Activated CD8-positive, alpha-beta T cell treated with anti-CD3 and anti-CD28 coated beads, Interleukin-2, amount 10 ng/mL, durations not matched to agents 7 days and 5 days (primary cell): ENCODE results near the gene PTPN14. TPM values are rescaled to one million over a fixed set of nuclear protein-coding genes. Genes with fewer than 3 reads are reported as not detected.

Source experiments
- ATAC-seq: fragments of 150-1000 bp; cut with Tn5 transposase; one replicate; pipeline ENCODE4 v1.10.0; 2021; ENCODE audit warnings: moderate library complexity
- CTCF ChIA-PET: fragments of 350-600 bp; sonication (Branson Sonifier 250); formaldehyde crosslinking; loops from one replicate; lab custom pipeline; 2021; ENCODE audit warnings: antibody characterized with exemption; lab: Charles Lee
- POLR2A ChIA-PET: fragments of 350-600 bp; sonication (Branson Sonifier 250); formaldehyde crosslinking; loops from one replicate; lab custom pipeline; 2021; ENCODE audit warnings: antibody characterized with exemption; lab: Charles Lee
- DNase-seq: peaks from one replicate; pipeline ENCODE4 v3.0.0-alpha.2; 2020
- H3K27ac Mint-ChIP-seq: one replicate; pipeline ENCODE4 v1.8.0; 2021; ENCODE audit warnings: mild to moderate bottlenecking, mixed read lengths
- H3K27me3 Mint-ChIP-seq: one replicate; pipeline ENCODE4 v1.8.0; 2021; ENCODE audit warnings: low read depth, mixed read lengths
- H3K36me3 Mint-ChIP-seq: one replicate; pipeline ENCODE4 v1.8.0; 2021; ENCODE audit warnings: low read depth, mixed read lengths
- H3K4me1 Mint-ChIP-seq: one replicate; pipeline ENCODE4 v1.8.0; 2021; ENCODE audit warnings: low read depth, mixed read lengths
- H3K4me3 Mint-ChIP-seq: one replicate; pipeline ENCODE4 v1.8.0; 2021; ENCODE audit warnings: mild to moderate bottlenecking, mixed read lengths
- H3K9me3 Mint-ChIP-seq: one replicate; pipeline ENCODE4 v1.8.0; 2022; ENCODE audit warnings: mixed read lengths; ENCODE audit not compliant: insufficient read depth
- total RNA-seq, 2 experiments: library from RNA; stranded (reverse); gene quantifications; one replicate each; pipeline ENCODE4 v1.2.3, GENCODE V29; 2021

The PTPN14 gene
- total RNA-seq, 2 experiments from 2014 or later, result 0.13 to 0.21 TPM

- POLR2A ChIA-PET, result no interaction called here
- Mint-ChIP-seq H3K27me3 (peaks cover 4% of the 10 kb centered on the region), H3K4me1 (no peaks in the 10 kb centered on the region), H3K9me3 (no peaks in the 10 kb centered on the region), H3K4me3 (no peak overlapping the region), H3K27ac (no peak overlapping the region), H3K36me3 (no peaks in the 10 kb centered on the region)
- no peak for ATAC-seq
- no peak for DNase-seq
- CTCF ChIA-PET, result interaction anchor here (1.7 to 3.0 kb wide), 2 partner anchors 50 to 257 kb away, joined by 3 to 13 read pairs; no protein-coding TSS in a partner anchor
Measured at GRCh38 chr1:214380986-214381695, 170.3 kb downstream of the PTPN14 start.

- H3K4me1 Mint-ChIP-seq, result no peaks in the 10 kb centered on the region
- ATAC-seq (no peak), DNase-seq (no peak)
- no peak overlapping the region for H3K4me3 Mint-ChIP-seq
- no peaks in the 10 kb centered on the region for H3K9me3 Mint-ChIP-seq
- H3K36me3 Mint-ChIP-seq, result no peaks in the 10 kb centered on the region
- CTCF ChIA-PET, result interaction anchor here (1.7 to 3.0 kb wide), 2 partner anchors 49 to 258 kb away, joined by 3 to 13 read pairs; no protein-coding TSS in a partner anchor
- POLR2A ChIA-PET, result no interaction called here
- peaks cover 4% of the 10 kb centered on the region for H3K27me3 Mint-ChIP-seq
- no peak overlapping the region for H3K27ac Mint-ChIP-seq
Measured at GRCh38 chr1:214380396-214380795, 171.0 kb downstream of the PTPN14 start.

GRCh38 chr1:214379236-214379970 lies 172.0 kb downstream of the PTPN14 start:
- H3K9me3 Mint-ChIP-seq, result no peaks in the 10 kb centered on the region
- no peaks in the 10 kb centered on the region for H3K36me3 Mint-ChIP-seq
- POLR2A ChIA-PET, result no interaction called here
- no peak for ATAC-seq
- H3K4me3 Mint-ChIP-seq, result no peak overlapping the region
- CTCF ChIA-PET, result interaction anchor here (1.7 to 3.0 kb wide), 2 partner anchors 48 to 259 kb away, joined by 3 to 13 read pairs; no protein-coding TSS in a partner anchor
- no peak overlapping the region for H3K27ac Mint-ChIP-seq
- peaks cover 7% of the 10 kb centered on the region for H3K27me3 Mint-ChIP-seq
- H3K4me1 Mint-ChIP-seq, result no peaks in the 10 kb centered on the region
- DNase-seq, result no peak

- Mint-ChIP-seq H3K9me3 (no peaks in the 10 kb centered on the region), H3K36me3 (no peaks in the 10 kb centered on the region), H3K27ac (no peak overlapping the region), H3K27me3 (peaks cover 12% of the 10 kb centered on the region), H3K4me3 (no peak overlapping the region), H3K4me1 (no peaks in the 10 kb centered on the region)
- ChIA-PET CTCF (no interaction called here), POLR2A (no interaction called here)
- ATAC-seq (no peak), DNase-seq (no peak)
Measured at GRCh38 chr1:214378492-214378891, 172.9 kb downstream of the PTPN14 start.

GRCh38 chr1:214377886-214378285 lies 173.5 kb downstream of the PTPN14 start:
- ChIA-PET POLR2A (no interaction called here), CTCF (no interaction called here)
- Mint-ChIP-seq H3K27ac (no peak overlapping the region), H3K36me3 (no peaks in the 10 kb centered on the region), H3K4me3 (no peak overlapping the region), H3K4me1 (no peaks in the 10 kb centered on the region), H3K9me3 (no peaks in the 10 kb centered on the region), H3K27me3 (peaks cover 12% of the 10 kb centered on the region)
- no peak for ATAC-seq
- DNase-seq, result no peak

- Mint-ChIP-seq H3K4me3 (no peak overlapping the region), H3K4me1 (no peaks in the 10 kb centered on the region), H3K27ac (no peak overlapping the region), H3K9me3 (no peaks in the 10 kb centered on the region), H3K36me3 (no peaks in the 10 kb centered on the region), H3K27me3 (peaks cover 12% of the 10 kb centered on the region)
- DNase-seq (no peak), ATAC-seq (no peak)
- ChIA-PET CTCF (no interaction called here), POLR2A (no interaction called here)
Measured at GRCh38 chr1:214377485-214377884, 173.9 kb downstream of the PTPN14 start.

GRCh38 chr1:214372092-214372491 lies 179.3 kb downstream of the PTPN14 start:
- H3K9me3 Mint-ChIP-seq, result no peaks in the 10 kb centered on the region
- ATAC-seq (no peak), DNase-seq (no peak)
- peaks cover 12% of the 10 kb centered on the region for H3K27me3 Mint-ChIP-seq
- CTCF ChIA-PET, result interaction anchor here (0.8 to 1.4 kb wide), 3 partner anchors 39 to 41 kb away, joined by 3 to 4 read pairs (median 3); no protein-coding TSS in a partner anchor
- POLR2A ChIA-PET, result no interaction called here
- H3K36me3 Mint-ChIP-seq, result no peaks in the 10 kb centered on the region
- H3K4me1 Mint-ChIP-seq, result no peaks in the 10 kb centered on the region
- no peak overlapping the region for H3K4me3 Mint-ChIP-seq
- H3K27ac Mint-ChIP-seq, result no peak overlapping the region

- no peaks in the 10 kb centered on the region for H3K9me3 Mint-ChIP-seq
- DNase-seq (no peak), ATAC-seq (no peak)
- ChIA-PET POLR2A (no interaction called here), CTCF (no interaction called here)
- H3K4me3 Mint-ChIP-seq, result no peak overlapping the region
- H3K36me3 Mint-ChIP-seq, result no peaks in the 10 kb centered on the region
- H3K4me1 Mint-ChIP-seq, result no peaks in the 10 kb centered on the region
- no peak overlapping the region for H3K27ac Mint-ChIP-seq
- H3K27me3 Mint-ChIP-seq, result peaks cover 12% of the 10 kb centered on the region
Measured at GRCh38 chr1:214370615-214371014, 180.8 kb downstream of the PTPN14 start.

- ChIA-PET CTCF (interaction anchor here (1.1 kb wide), 1 partner anchor 40 kb away, joined by 3 read pairs; no protein-coding TSS in a partner anchor), POLR2A (no interaction called here)
- peaks cover 11% of the 10 kb centered on the region for H3K27me3 Mint-ChIP-seq
Measured at GRCh38 chr1:214369364-214369763, 182.0 kb downstream of the PTPN14 start.

GRCh38 chr1:214367841-214368240 lies 183.6 kb downstream of the PTPN14 start:
- ATAC-seq (no peak), DNase-seq (no peak)
- no peak overlapping the region for H3K27ac Mint-ChIP-seq
- H3K9me3 Mint-ChIP-seq, result no peaks in the 10 kb centered on the region
- ChIA-PET POLR2A (no interaction called here), CTCF (no interaction called here)
- no peaks in the 10 kb centered on the region for H3K4me1 Mint-ChIP-seq
- H3K4me3 Mint-ChIP-seq, result no peak overlapping the region
- peaks cover 13% of the 10 kb centered on the region for H3K27me3 Mint-ChIP-seq
- no peaks in the 10 kb centered on the region for H3K36me3 Mint-ChIP-seq

More at GRCh38 chr1:214369364-214369763, 182.0 kb downstream of the PTPN14 start:
- DNase-seq (no peak), ATAC-seq (no peak)
- Mint-ChIP-seq H3K4me1 (no peaks in the 10 kb centered on the region), H3K4me3 (no peak overlapping the region), H3K36me3 (no peaks in the 10 kb centered on the region), H3K27ac (no peak overlapping the region), H3K9me3 (no peaks in the 10 kb centered on the region)

- CTCF ChIA-PET, result no interaction called here
- no peak overlapping the region for H3K27ac Mint-ChIP-seq
- POLR2A ChIA-PET, result no interaction called here
Measured at GRCh38 chr1:214364786-214365295, 186.6 kb downstream of the PTPN14 start.

GRCh38 chr1:214364386-214364785 lies 187.0 kb downstream of the PTPN14 start:
- no peaks in the 10 kb centered on the region for H3K9me3 Mint-ChIP-seq
- POLR2A ChIA-PET, result no interaction called here
- H3K4me1 Mint-ChIP-seq, result no peaks in the 10 kb centered on the region
- DNase-seq, result no peak
- ATAC-seq, result no peak
- H3K4me3 Mint-ChIP-seq, result no peak overlapping the region
- CTCF ChIA-PET, result no interaction called here
- H3K27ac Mint-ChIP-seq, result no peak overlapping the region
- no peaks in the 10 kb centered on the region for H3K36me3 Mint-ChIP-seq
- peaks cover 17% of the 10 kb centered on the region for H3K27me3 Mint-ChIP-seq

More at GRCh38 chr1:214364786-214365295, 186.6 kb downstream of the PTPN14 start:
- Mint-ChIP-seq H3K4me1 (no peaks in the 10 kb centered on the region), H3K4me3 (no peak overlapping the region), H3K27me3 (peaks cover 17% of the 10 kb centered on the region), H3K36me3 (no peaks in the 10 kb centered on the region), H3K9me3 (no peaks in the 10 kb centered on the region)
- no peak for DNase-seq
- no peak for ATAC-seq
